ENCODE measurements around the gene PPP1R12C.
"Not testable (repeated sequence)": the region's sequence is repeated elsewhere in the genome, so short reads cannot be mapped to it uniquely, and the experiment has no call there.

PPP1R12C gene

DNA sequence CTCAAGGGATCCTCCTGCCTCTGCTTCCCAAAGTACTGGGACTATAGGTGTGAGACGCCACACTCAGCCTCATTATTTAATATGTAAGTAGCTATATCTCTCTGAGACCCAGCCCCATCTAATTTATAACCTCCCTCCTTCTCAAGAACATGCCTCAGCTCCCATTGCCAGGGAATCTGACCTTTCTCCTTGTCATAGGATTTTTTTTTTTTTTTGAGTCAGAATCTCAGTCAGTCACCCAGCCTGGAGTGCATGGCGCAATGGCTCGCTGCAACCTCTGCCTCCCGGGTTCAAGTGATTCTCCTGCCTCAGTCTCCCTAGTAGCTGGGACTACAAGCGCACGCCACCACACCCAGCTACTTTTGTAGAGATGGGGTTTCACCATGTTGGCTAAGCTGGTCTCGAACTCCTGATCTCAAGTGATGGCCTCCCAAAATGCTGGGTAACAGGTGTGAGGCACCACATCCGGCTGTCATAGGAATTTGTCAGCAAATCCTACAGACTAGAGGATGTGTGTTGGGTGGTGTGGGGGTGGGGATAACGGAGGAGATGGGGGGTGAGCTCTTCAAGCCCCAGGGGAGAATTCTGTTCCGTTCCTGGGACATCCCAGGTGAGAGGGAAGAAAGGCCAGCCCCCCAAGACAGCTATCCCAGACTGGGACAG lies 46.8 kb downstream of the PPP1R12C start:
- DNase-seq = no peak

DNA sequence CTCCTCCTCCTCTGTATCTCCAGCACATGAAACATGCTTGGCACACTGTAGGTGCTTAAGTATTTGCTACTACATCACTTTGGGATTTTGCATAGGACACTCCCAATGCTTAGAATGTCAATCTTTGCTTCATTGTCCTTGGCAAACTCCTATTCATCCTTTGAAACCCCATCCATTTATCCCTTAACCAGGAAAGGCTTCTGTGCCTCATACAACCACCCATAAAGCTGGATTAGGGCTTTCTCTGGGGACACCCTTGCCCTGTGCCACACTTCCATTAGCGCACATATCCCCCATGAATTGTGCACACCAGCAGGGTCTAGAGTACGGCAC lies 47.6 kb downstream of the PPP1R12C start:
- no peak for DNase-seq

DNA sequence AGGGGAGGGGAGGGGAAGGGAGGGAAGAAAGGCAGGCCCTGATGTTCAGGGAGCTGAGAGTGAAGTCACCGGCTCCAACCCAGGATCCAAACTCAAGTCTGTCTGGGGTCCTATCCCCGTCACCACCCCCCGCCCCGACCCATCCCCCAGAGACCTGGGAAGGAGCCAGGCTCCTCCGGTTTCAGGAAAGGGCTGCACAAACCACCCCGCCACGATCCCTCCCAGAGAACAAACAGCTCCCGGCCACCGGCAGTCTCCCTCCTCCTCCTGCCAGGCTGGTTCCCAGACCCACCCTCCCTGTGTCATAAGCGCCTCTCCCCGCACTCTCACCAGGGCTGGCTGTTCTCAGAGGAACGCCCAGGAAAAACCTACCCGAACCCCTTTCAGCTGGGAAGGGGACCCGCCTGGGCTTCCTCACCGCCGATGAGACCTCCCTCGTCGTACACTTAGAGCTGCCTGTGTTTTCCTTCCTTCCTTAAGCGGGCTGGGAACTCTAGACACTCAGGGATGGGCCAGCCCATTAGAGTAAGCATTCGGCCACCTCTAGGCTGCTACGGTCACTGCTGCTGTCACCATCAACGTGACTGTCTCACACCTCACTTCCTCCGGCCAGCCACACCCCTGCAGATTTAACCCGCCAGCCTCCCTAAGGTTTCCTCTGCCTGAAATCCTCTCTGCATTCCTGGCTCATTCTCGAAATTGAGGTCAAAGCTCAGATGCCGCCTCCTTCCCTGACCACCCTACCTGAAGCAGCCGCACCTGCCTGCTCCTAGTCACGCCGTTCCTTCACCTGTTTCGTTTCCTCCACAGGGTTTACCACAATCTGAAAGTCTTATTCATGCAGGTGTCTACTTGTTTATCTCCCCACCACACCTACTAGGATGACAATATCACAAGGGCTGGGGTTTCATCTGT lies 48.2 kb downstream of the PPP1R12C start:
- no peak for DNase-seq

GRCh38 chr19:55067869-55068268 lies 49.6 kb downstream of the PPP1R12C start:
- no peak for DNase-seq

DNA sequence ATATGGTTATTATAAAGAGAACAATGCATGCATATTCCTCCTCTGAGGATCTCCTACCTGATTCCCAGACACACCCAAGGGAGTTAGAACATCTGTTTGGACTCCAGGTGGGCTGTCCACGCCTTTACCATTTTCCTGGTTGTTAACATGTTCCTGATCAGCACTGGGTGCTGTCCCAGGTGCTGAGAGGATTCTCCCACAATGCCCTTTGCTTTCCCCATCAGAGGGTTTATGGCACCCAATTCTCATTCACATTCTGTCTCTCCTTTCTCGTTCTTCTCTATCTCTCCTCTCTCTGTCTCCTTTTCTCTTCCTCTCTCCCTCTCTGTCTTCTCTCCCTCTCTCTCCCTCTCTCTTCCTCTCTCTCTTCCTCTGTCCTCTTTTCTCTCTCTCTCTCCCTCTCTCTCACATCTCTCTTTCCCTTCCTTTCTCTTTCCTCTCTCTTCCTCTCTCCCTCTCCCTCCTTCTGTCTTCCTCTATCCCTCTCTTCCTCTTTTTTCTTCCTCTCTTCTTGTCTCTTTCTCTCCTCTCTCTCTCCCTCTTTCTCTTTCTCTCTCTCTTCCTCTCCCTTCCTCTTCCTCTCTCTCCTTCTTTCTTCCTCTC lies 51.2 kb downstream of the PPP1R12C start:
- DNase-seq = no peak

DNA sequence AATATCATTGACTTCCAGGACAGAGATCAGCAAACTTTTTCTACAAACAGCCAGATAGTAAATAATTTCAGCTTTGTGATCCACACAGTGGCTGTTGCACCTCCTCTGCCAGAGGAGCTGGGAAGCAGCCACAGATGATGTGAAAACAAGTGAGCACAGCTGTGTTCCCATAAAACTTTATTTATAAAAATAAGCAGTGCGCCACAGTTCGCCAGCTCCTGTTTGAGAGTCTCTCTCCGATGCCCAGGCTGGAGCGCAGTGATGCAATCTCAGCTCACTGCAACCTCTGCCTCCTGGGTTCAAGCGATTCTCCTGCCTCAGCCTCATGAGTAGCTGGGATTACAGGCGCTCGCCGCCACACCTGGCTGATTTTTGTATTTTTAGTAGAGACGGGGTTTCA lies 51.9 kb downstream of the PPP1R12C start:
- not testable (repeated sequence) for DNase-seq

GRCh38 chr19:55063492-55063843 lies 54.0 kb downstream of the PPP1R12C start:
- no peak for DNase-seq

GRCh38 chr19:55062735-55063491 lies 54.5 kb downstream of the PPP1R12C start, which contains the start of gene RDH13:
TSS of gene RDH13 (minus strand) at chr19:55063148. CDS start at chr19:55063032, 116 bp downstream.
- DNase-seq = peak; percentile 99

- DNase-seq = not testable (repeated sequence)
These were observed 57.1 kb downstream of the PPP1R12C start for GRCh38 chr19:55060287-55060686.

DNA sequence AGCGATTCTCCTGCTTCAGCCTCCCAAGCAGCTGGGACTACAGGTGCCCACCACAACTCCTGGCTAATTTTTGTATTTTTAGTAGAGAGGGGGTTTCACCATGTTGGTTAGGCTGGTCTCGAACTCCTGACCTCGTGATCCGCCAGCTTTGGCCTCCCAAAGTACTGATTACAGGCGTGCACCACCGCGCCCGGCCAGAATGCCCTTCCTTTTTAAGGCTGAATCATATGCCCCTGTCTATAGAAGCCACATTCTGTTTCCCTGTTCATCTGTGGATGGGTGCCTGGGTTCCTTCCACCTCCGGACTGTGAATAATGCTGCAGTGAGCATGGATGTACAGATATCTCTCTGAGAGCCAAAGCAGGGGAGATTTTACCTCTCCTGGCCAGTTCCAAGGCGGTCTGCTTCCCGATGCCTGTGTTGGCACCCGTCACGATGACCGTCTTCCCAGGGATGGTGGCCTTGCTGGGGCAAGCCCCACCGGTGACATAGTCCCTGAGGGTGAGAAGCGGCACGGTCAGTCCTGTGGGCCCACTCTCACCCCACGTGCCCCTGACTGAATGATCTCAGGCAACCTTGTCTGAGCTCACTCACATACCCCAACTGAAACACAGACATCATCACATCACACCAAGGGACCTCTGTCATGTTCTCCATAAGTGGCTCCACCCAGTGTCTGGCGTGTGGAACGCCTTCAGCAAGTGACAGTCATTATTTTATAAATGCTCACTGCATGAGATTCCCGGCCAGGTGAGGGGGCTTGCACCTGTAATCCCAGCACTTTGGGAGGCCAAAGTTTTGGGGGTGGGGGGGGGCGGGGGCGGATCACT lies 58.4 kb downstream of the PPP1R12C start:
- DNase-seq = no peak

DNA sequence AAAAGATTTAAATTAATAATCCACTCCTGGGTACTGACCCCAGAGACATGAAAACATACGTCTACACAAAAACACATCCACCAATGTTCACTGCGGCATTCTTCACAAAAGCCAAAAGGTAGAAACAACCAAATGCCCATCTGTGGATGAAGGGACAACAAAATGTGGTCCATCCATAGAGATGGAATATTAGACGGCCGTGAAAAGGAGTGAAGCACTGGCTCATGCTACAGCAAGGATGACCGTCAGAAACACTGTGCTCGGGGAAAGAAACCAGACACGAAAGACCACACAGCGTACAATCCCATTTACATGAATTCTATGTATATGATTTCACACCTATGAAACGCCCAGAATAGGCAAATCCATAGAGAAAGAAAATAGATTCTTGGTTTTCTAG lies 60.6 kb downstream of the PPP1R12C start:
- no peak for DNase-seq

DNA sequence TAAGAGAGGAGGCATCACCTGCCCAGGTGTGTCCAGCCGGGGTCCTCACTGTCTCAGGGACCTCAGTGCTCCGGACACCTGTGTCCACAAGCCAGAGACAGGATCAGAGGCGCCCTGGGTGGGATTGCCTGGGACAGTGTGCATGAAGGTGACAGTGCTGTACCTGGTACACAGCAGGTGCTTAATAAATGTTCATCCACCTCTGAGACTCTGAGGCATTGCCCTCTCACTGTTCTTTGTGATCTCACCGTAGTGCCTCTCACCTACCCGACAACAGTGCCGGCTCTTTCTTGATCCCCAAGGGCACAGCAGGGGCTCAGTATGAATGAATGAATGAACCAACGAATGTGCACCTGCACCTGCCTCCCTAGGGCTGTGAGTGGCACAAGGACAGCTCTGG lies 63.7 kb downstream of the PPP1R12C start:
- no peak for DNase-seq

GRCh38 chr19:55050749-55051532 lies 66.5 kb downstream of the PPP1R12C start:
- DNase-seq = no peak

DNA sequence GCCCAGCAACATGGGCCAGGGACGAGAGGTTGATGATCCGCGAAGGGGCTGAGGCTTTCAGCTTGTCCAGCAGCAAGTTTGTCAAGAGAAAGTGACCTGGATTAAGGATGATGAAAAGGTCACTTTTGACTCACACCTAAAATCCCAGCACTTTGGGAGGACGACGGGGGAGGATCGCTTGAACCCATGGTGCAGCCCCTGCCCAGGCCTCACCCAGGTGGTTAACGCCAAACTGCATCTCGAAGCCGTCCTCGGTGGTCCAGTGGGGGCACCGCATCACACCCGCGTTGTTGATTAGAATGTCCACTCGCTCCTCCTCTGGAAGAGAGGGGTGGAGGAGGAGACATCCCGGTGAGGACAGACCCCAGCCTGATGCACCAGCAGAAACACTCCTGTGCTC lies 69.0 kb downstream of the PPP1R12C start:
- DNase-seq = no peak

DNA sequence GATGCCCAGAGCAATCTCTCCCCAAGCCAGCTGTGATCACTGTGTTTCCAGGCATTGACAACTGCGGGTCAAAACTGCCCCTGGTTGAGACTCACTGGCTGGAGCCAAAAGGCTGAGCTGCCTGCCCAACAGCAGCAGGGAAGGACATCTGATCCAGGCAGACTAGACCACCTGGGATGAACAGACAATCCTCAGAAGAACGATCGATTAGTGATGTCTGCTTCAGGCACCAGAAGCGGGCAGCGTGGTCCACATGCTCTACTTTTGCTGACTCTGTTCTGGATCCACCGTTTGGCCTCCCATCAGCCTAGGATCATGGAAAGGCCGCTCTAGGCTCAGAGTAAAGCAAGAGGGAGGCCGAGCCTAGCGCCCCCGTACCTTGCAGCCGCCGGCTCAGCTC lies 69.5 kb downstream of the PPP1R12C start:
- no peak for DNase-seq

DNA sequence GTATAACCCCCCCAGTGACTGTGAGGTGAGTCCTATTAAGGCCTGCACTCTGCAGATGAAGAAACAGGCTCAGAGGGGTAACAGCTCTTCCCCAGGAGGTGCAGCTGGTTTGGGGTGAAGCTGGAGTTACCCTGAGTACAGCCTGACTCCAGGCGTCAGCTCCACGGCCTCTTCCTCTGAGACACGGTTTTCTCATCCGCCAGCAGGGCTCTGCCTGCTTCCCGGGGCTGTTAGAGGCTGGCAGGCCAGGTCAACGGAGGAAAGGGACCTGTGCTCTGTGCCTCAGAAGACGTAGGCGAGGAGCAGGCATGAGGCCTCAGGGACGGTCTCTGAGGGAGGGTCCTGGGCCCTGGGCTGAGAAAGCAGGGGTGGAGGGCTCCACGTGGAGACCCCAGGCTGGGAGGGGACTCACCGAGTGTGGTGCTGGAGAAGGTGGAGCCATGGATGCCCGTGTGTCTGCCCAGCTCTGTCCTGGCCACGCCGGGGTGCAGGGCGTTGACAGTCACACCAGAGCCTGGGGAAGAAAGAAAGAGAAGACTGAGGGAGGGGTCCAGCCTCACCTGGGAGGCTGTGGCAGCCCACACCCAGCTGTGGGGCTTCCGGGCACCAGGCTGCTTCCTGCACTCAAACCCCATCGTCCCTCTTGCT lies 70.3 kb downstream of the PPP1R12C start:
- DNase-seq = no peak

DNA sequence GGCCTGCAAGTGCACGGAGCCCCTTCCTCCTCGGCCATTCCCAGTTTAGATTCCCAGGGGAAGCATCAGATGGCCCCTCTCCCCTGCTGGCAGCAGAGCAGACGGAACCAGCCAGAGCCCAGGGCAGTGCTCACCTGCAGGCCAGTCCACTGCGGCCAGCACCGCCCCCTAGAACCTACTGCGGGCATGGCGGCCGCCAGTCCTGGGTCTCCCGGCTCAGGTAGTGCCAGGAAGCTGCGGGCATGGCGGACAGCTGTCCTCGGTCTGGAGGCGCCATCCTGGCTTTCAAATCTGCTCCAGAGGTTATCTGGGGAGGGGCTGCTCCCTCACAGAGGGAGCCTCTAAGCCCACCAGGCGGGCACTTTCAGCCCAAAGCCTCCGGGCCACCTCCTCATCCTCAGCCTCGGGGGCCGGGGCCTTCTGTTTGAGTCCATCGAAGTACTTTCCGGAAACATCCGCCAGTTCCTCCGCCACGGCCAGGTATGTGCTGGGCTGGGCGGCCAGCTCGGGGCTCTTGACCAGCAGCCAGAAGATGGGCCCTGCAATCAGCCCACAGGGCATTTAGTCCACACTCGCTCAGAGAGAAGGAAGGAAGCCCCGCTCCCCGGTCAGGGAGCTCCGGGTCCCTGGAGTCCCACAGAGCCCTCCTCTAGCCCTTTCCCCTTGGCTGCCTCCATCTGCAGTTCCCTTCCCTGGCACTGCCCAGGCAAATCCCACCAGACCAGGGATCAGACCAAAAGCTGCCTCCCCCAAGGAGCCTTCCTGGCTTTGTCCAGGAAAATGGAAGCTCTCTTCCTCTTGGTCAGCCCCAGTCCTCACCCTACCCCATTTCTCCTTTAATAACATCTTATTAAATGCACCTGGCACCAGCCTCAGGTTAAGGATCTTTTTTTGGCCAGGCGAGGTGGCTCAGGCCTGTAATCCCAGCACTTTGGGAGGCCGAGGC lies 72.4 kb downstream of the PPP1R12C start:
- no peak for DNase-seq

DNA sequence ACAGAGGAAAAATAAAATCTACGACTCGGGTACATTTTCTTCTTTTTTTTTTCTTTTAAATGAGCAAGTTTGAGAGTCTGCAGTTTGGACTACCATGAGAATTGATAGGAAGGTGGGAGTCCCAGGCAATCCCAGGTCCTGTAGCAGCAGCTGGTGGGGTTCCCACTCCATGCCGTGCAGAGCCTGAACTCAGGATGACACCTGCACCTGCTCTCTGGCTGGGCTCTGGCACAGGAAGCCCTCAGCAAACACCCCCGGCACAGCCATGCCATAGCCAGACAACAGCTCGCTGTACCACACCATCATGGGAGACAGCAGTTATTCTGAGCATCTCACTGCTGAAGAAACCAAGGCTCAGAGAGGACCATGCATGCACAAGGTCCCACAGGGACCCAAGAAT lies 73.2 kb downstream of the PPP1R12C start:
- no peak for DNase-seq

- no peak for DNase-seq
These were observed 74.7 kb downstream of the PPP1R12C start for GRCh38 chr19:55042688-55043087.

DNA sequence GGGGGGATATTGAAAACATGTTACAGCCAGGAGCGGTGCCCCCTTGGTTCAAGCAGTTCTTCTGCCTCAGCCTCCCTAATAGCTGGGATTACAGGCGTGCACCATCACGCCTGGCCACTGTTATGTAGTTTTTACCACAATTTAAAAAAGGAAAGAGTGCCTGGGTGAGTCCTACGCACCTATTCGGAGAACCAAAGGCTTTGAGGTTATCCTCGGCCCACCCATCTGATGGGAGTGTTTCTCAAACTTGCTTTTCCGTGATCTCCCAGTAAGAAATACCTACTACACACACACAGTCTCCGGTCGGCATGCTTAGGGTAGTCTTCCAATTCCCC lies 75.1 kb downstream of the PPP1R12C start:
- peak; percentile 72 for DNase-seq

All from activated CD8-positive, alpha-beta memory T cell treated with anti-CD3 and anti-CD28 coated beads for 24 hours (primary cell).